Esophagus muscularis mucosa (tissue), 4 donors: ENCODE results near the gene C1D. TPM values are rescaled to one million over a fixed set of nuclear protein-coding genes. Genes with fewer than 3 reads are reported as not detected.

Experiments used
- DNase-seq: peaks from one replicate; pipeline ENCODE4 v3.0.0-alpha.2; 2017; ENCODE audit errors: extremely low spot score
- H3K27ac ChIP-seq, 4 donors: fragments of 200-600 bp; sonication (generic); replicated peaks in 1 of 4; 1 replicate in 3 of 4; 2 replicates in 1 of 4; pipeline ENCODE4 v1.5.1; 2016 to 2019; ENCODE audit warnings: mild to moderate bottlenecking in 1 of 4
- H3K27me3 ChIP-seq, 4 donors: fragments of 200-600 bp; sonication (generic); one replicate each; pipeline versions ENCODE4 v1.5.1 to v1.6.0; 2016 to 2019
- H3K36me3 ChIP-seq, 4 donors: fragments of 200-600 bp; sonication (generic); one replicate each; pipeline ENCODE4 v1.5.1; 2016 to 2019
- H3K4me1 ChIP-seq, 4 donors: fragments of 200-600 bp; sonication (generic); one replicate each; pipeline ENCODE4 v1.5.1; 2016 to 2019
- H3K4me3 ChIP-seq, 4 donors: fragments of 200-600 bp; sonication (generic); 1 replicate in 2 of 4; 2 replicates in 2 of 4; pipeline ENCODE4 v1.5.1; 2016 to 2019; ENCODE audit warnings: mild to moderate bottlenecking in 4 of 4, moderate library complexity in 1 of 4
- H3K9me3 ChIP-seq, 4 donors: fragments of 200-600 bp; sonication (generic); 1 replicate in 3 of 4; 2 replicates in 1 of 4; pipeline ENCODE4 v1.5.1; 2016 to 2019
- CTCF ChIP-seq, 3 experiments: fragments of 200-600 bp in 2 of 3; fragments of 450-650 bp in 1 of 3; sonication (generic) in 2 of 3; IDR thresholded peaks; one replicate each; pipeline ENCODE4 v1.5.1; 2017 to 2019; ENCODE audit warnings: antibody characterized with exemption in 3 of 3, mild to moderate bottlenecking in 2 of 3, moderate library complexity in 1 of 3
- EP300 ChIP-seq: sonication (generic); formaldehyde crosslinking; IDR thresholded peaks from one replicate; pipeline ENCODE4 v1.6.1; 2017; ENCODE audit warnings: antibody characterized with exemption
- POLR2A ChIP-seq: fragments of 450-650 bp; IDR thresholded peaks from one replicate; pipeline ENCODE4 v1.6.1; 2017; ENCODE audit warnings: antibody characterized with exemption, moderate library complexity, mild to moderate bottlenecking, low read depth
- POLR2AphosphoS5 ChIP-seq, 2 donors: sonication (generic); formaldehyde crosslinking; IDR thresholded peaks; one replicate each; pipeline ENCODE4 v1.6.1; 2017; ENCODE audit warnings: antibody characterized with exemption in 2 of 2
- WGBS: methylation state at CpG from one replicate; pipeline ENCODE4 v1.1.5; 2018; 5-methylcytosine and 5-hydroxymethylcytosine counted together
- intact Hi-C: fragments of 100-400 bp; cut with DNase I; formaldehyde crosslinking; loops from one replicate; pipeline ENCODE4 v1.15.1; 2023
- total RNA-seq, 4 donors: library from RNA; depleted of rRNA; stranded (reverse); fragments of >200 nt; gene quantifications; one replicate each; pipeline versions ENCODE4 v1.1.0 to v1.2.1, GENCODE V29; 2016

The C1D gene
- total RNA-seq, 4 donors from 2014 or later, result 19.7 to 41.1 (median 30.8) TPM

GRCh38 chr2:68104111-68104835 lies 41.5 kb upstream of the C1D start:
- intact Hi-C loops, result no loop called here
- H3K27ac ChIP-seq, result no peak overlapping the region
- no peak for DNase-seq
- peaks cover 0 to 7% (median 2%) of the 10 kb centered on the region in 4 donors for H3K9me3 ChIP-seq
- no peaks in the 10 kb centered on the region for H3K4me1 ChIP-seq
- TF ChIP-seq EP300, result no peak
- no peak for TF ChIP-seq POLR2AphosphoS5 (IDR thresholded peaks at IDR 0.05)
- no peak for TF ChIP-seq CTCF (IDR thresholded peaks at IDR 0.05)
- no peak for TF ChIP-seq POLR2A
- no peaks in the 10 kb centered on the region for H3K36me3 ChIP-seq
- no peak overlapping the region for H3K4me3 ChIP-seq
- WGBS, result 74% methylated on average over 4 of the region's 4 CpGs
- H3K27me3 ChIP-seq, result no peaks in the 10 kb centered on the region

GRCh38 chr2:68103709-68104055 lies 40.9 kb upstream of the C1D start:
- Histone ChIP-seq H3K4me1 (no peaks in the 10 kb centered on the region), H3K27ac (no peak overlapping the region), H3K27me3 (no peaks in the 10 kb centered on the region), H3K9me3 (peaks cover 0 to 7% (median 2%) of the 10 kb centered on the region in 4 donors), H3K36me3 (no peaks in the 10 kb centered on the region), H3K4me3 (no peak overlapping the region)
- intact Hi-C loops, result no loop called here
- no peak for DNase-seq
- TF ChIP-seq POLR2A (no peak), POLR2AphosphoS5 (IDR thresholded peaks at IDR 0.05) (no peak), EP300 (no peak), CTCF (IDR thresholded peaks at IDR 0.05) (no peak)

- intact Hi-C loops, result no loop called here
- Histone ChIP-seq H3K27me3 (no peaks in the 10 kb centered on the region), H3K36me3 (no peaks in the 10 kb centered on the region), H3K4me3 (no peak overlapping the region), H3K9me3 (peaks cover 0 to 7% (median 2%) of the 10 kb centered on the region in 4 donors), H3K27ac (no peak overlapping the region), H3K4me1 (no peaks in the 10 kb centered on the region)
- no peak for TF ChIP-seq POLR2A
- TF ChIP-seq CTCF (IDR thresholded peaks at IDR 0.05), result no peak
- TF ChIP-seq EP300, result no peak
- TF ChIP-seq POLR2AphosphoS5 (IDR thresholded peaks at IDR 0.05), result no peak
- DNase-seq, result no peak
- 90% methylated on average over 4 of the region's 4 CpGs for WGBS
These were observed 40.4 kb upstream of the C1D start for GRCh38 chr2:68103030-68103708.

- Histone ChIP-seq H3K4me1 (no peaks in the 10 kb centered on the region), H3K36me3 (no peaks in the 10 kb centered on the region), H3K9me3 (no peaks in the 10 kb centered on the region), H3K27ac (no peak overlapping the region), H3K27me3 (no peaks in the 10 kb centered on the region), H3K4me3 (no peak overlapping the region)
- DNase-seq, result no peak
- 64% methylated on average over 1 of the region's 1 CpG for WGBS
- TF ChIP-seq POLR2A, result no peak
- TF ChIP-seq EP300, result no peak
- TF ChIP-seq CTCF (IDR thresholded peaks at IDR 0.05), result no peak
- TF ChIP-seq POLR2AphosphoS5 (IDR thresholded peaks at IDR 0.05), result no peak
- intact Hi-C loops, result no loop called here
These were observed 37.4 kb upstream of the C1D start for GRCh38 chr2:68100189-68100588.
